Pons (tissue), 1 donor: ENCODE data around the gene PPP4R2.

ENCODE experiments used
- DNase-seq: peaks from one replicate; pipeline ENCODE4 v3.0.0-alpha.2; 2016; ENCODE audit warnings: low spot score

The PPP4R2 gene, protein sequence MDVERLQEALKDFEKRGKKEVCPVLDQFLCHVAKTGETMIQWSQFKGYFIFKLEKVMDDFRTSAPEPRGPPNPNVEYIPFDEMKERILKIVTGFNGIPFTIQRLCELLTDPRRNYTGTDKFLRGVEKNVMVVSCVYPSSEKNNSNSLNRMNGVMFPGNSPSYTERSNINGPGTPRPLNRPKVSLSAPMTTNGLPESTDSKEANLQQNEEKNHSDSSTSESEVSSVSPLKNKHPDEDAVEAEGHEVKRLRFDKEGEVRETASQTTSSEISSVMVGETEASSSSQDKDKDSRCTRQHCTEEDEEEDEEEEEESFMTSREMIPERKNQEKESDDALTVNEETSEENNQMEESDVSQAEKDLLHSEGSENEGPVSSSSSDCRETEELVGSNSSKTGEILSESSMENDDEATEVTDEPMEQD

GRCh38 chr3:72996473-72997333 lies at the start of gene PPP4R2:
TSS of gene PPP4R2 (plus strand) at chr3:72996811. CDS start at chr3:72997038, 227 bp downstream.
- peak; percentile 80 for DNase-seq

GRCh38 chr3:72947715-72948490 lies 48.7 kb upstream of the PPP4R2 start:
- DNase-seq: no peak

DNA sequence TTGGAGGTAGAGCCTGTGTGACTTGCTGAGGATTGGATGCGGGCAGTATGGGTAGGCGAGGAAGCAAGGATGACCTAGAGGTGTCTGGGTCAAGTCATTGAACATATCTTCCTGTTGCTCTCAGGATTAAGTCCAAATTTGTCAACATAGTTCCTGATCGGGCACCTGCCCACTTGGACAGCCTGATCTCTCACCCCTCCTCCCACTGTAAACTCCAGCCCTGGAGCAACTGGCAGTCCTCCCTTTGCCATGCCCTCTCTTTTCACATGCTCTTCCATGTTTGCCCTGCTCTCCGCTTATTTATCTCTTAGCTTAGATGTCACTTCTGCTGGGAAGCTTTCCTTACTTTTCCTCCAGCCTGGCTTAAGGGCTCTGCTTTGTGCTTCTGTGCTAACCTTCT lies 47.6 kb upstream of the PPP4R2 start:
- DNase-seq: no peak

DNA sequence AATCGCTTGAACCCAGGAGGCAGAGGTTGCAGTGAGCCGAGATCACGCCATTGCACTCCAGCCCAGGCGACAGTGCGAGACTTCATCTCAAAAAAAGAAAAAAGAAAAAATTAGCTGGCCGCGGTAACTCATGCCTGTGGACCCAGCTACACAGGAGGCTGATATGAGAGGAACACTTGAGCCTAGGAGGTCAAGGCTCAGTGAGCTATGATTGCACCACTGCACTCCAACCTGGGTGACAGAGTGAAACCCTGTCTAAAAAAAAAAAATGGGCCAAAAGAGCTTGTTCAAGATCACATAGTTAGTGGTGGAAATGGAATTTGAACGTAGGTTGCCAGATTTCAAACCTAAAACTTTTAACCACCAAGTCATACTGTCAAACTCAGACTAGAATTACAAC lies 46.2 kb upstream of the PPP4R2 start:
- DNase-seq: no peak

DNA sequence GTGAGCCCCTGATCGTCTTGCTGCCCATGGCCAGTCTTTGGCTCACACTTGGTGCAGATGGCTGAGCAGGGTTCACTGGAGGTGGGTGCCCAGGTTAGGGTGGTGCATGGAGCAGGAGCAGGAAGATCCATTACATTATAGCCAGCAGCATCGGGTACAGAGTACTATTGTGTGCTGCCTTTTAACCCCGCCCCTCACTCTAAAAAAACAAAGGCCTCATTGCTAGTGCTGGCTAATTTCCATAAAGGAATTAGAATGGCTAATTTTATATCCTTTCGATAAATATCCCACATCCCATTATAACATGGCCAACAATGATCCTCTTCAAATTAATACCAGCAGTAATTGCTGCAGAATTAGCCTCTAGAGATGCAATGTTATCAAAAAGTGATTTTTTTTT lies 45.8 kb upstream of the PPP4R2 start:
- peak; percentile 92 for DNase-seq

DNA sequence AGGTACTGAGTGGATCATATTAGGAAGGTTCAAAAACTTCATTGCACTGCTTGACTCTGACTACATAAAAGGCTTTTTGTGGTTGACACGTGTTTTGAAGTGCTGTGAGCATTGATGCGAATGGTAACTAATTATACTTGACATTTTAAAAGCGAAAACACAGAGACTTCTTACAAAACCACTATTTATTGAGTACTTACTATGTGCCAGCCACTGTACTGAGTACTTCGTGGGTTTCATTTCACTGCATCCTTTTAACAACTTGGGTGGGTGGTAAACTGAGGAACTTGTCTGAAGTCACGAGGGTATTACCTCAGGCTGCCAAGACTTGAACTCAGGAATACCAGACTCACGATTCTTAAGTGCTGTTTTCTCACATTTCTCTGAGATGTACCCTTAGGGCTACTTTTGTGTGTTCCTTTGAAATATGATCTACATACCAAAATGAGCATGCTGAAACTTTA lies 45.3 kb upstream of the PPP4R2 start:
- DNase-seq: no peak

DNA sequence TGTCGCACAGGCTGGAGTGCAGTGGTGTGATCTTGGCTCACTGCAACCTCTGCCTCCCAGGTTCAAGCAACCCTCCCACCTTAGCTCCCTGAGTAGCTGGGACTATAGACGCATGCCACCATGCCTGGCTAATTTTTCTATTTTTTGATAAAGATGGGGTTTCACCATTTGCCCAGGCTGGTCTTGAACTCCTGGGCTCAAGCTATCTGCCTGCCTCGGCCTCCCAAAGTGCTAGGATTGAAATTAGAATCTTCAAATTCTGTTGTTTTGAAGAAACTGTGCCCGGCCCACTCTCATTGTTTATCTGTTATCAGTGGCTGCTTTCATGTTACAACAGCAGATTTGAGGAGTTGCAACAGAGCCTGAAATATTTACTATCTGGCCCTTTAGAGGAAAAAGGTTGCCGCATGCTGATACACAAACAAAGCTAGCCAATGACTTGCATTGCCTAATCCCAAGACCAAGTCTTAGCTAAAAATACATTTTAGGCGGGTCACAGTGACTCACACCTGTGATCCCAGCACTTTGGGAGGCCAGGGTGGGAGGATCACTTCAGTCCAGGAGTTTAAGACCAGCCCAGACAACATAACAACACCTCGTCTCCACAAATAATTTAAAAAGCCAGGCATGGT lies 43.2 kb upstream of the PPP4R2 start:
- no peak for DNase-seq

GRCh38 chr3:72957297-72957696 lies 39.3 kb upstream of the PPP4R2 start:
- DNase-seq: peak; percentile 94

DNA sequence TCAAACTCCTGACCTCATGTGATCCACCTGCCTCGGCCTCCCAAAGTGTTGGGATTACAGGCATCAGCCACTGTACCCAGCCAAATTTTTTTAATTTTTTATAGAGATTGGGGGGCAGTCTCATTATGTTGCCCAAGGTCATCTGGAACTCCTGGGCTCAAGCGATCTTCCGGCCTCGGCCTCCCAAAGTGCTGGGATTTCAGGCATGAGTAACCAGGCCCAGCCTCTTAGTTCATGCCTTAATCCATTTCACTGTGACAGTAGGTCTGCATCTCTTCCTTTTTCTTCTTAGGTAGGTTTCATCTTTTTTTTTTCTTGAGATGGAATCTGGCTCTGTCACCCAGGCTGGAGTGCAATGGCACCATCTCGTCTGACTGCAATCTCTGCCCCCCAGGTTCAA lies 37.3 kb upstream of the PPP4R2 start:
- DNase-seq: no peak

- peak; percentile 69 for DNase-seq
Observed at GRCh38 chr3:72960812-72961518, 35.6 kb upstream of the PPP4R2 start.

- no peak for DNase-seq
Observed at GRCh38 chr3:72961752-72962151, 34.9 kb upstream of the PPP4R2 start.

GRCh38 chr3:72962317-72962716 lies 34.3 kb upstream of the PPP4R2 start:
- no peak for DNase-seq

GRCh38 chr3:72964633-72965032 lies 32.0 kb upstream of the PPP4R2 start:
- DNase-seq: no peak

DNA sequence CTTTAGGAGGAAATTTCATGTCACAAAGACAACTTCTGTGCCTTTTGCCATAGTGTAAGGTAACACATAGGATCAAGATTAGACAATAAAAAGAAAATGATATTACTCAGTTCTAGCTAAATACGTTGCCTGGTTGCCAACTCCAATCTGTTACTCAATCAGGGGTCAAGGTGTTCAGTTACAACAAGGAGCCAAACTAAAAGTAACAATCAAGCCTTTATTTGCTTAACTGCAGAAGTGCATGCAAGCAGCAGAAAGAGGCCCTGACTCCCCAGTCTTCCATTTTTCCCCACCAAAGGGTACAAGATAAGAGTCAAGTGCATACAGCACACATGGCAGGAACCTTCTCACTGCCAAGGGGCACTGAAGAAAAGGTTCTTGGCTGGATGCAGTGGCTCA lies 28.3 kb upstream of the PPP4R2 start:
- DNase-seq: no peak

GRCh38 chr3:72969766-72970165 lies 26.8 kb upstream of the PPP4R2 start:
- DNase-seq: no peak

DNA sequence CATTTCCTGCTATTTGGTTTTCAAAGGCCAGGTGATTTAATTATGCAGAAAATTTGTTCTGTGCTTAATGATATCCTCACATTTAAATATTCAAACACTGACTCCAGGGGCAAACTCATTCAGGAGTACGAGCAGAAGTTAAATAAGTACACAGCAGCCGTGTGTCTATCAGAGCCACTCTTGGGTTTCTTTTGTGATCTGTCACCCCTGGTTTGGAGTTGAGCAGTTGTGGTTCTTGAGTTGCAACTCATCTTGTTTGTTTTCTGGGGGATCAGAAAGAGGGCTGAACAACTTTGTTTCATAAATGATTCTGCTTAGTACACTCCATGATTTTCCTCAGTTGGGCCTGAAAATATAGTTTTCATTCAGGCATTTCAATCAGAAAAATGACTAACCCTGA lies 25.7 kb upstream of the PPP4R2 start:
- no peak for DNase-seq

- no peak for DNase-seq
Observed at GRCh38 chr3:72972706-72973030, 23.9 kb upstream of the PPP4R2 start.

- DNase-seq: no peak
Observed at GRCh38 chr3:72973031-72973723, 23.4 kb upstream of the PPP4R2 start.

GRCh38 chr3:72973786-72974185 lies 22.8 kb upstream of the PPP4R2 start:
- DNase-seq: no peak

- no peak for DNase-seq
Observed at GRCh38 chr3:72974956-72975355, 21.7 kb upstream of the PPP4R2 start.

- no peak for DNase-seq
Observed at GRCh38 chr3:72976281-72976741, 20.3 kb upstream of the PPP4R2 start.
